ACC112 (cell line): Measurements from ENCODE around the gene TSHZ2.

Experiments used
- H2AFZ ChIP-seq: fragments of 200-600 bp; sonication (generic); one replicate; pipeline ENCODE4 v1.6.0; 2017; ENCODE audit warnings: antibody characterized with exemption, low read length; ENCODE audit not compliant: unreplicated experiment
- H3K27ac ChIP-seq: fragments of 200-600 bp; sonication (generic); 2 replicates; pipeline ENCODE4 v1.5.1; 2014; ENCODE audit warnings: low read depth, mild to moderate bottlenecking, antibody characterized with exemption, low read length, moderate library complexity
- H3K27me3 ChIP-seq: fragments of 200-600 bp; sonication (generic); 2 replicates; pipeline ENCODE4 v1.6.1; 2014; ENCODE audit warnings: mild to moderate bottlenecking, antibody characterized with exemption, low read length, moderate library complexity, mixed read lengths; ENCODE audit not compliant: insufficient read depth
- H3K36me3 ChIP-seq: fragments of 200-600 bp; sonication (generic); 2 replicates; pipeline ENCODE4 v1.6.1; 2016; ENCODE audit warnings: mild to moderate bottlenecking, antibody characterized with exemption, low read length, moderate library complexity, mixed read lengths; ENCODE audit not compliant: insufficient read depth
- H3K4me1 ChIP-seq: fragments of 200-600 bp; sonication (generic); one replicate; pipeline ENCODE4 v1.6.1; 2016; ENCODE audit warnings: low read length, mixed read lengths; ENCODE audit not compliant: insufficient read depth, unreplicated experiment, control insufficient read depth
- H3K4me3 ChIP-seq: fragments of 200-600 bp; sonication (generic); 2 replicates; pipeline ENCODE4 v1.5.1; 2014; ENCODE audit warnings: mild to moderate bottlenecking, low read depth, low read length
- H3K79me2 ChIP-seq: fragments of 200-600 bp; sonication (generic); one replicate; pipeline ENCODE4 v1.6.0; 2016; ENCODE audit warnings: low read length; ENCODE audit not compliant: control insufficient read depth, unreplicated experiment, insufficient read depth

The TSHZ2 gene

GRCh38 chr20:53045941-53046340, 73.8 kb downstream of the TSHZ2 start:
- H3K27me3 ChIP-seq: no peaks in the 10 kb centered on the region
- H3K79me2 ChIP-seq: no peaks in the 10 kb centered on the region
- H2AFZ ChIP-seq: no peak overlapping the region
- no peaks in the 10 kb centered on the region for H3K36me3 ChIP-seq
- no peak overlapping the region for H3K27ac ChIP-seq
- H3K4me1 ChIP-seq: peaks cover 9% of the 10 kb centered on the region
- H3K4me3 ChIP-seq: no peak overlapping the region

DNA sequence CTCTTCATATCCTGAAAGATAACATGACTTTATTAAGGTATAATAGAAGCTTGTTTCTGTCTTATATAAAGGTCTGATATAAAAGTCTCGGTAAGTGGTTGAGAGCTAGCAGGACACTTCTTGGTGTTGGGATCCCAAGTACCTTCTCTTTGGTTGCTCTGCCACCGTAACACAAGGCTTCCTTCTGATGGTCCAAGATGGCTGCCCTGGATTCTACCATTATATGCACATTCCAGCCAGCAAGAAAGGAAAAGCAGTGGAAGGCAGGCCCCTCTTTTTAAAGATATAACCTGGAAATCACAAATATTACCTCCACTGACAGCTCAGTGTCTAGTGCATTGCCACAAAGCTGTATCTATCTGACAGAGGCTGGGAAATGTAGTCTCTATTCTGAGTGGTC, 75.0 kb downstream of the TSHZ2 start:
- no peak overlapping the region for H3K27ac ChIP-seq
- no peaks in the 10 kb centered on the region for H3K4me1 ChIP-seq
- H2AFZ ChIP-seq: no peak overlapping the region
- H3K79me2 ChIP-seq: no peaks in the 10 kb centered on the region
- no peaks in the 10 kb centered on the region for H3K27me3 ChIP-seq
- H3K36me3 ChIP-seq: no peaks in the 10 kb centered on the region
- no peak overlapping the region for H3K4me3 ChIP-seq

- no peak overlapping the region for H3K27ac ChIP-seq
- H3K4me3 ChIP-seq: no peak overlapping the region
- no peaks in the 10 kb centered on the region for H3K27me3 ChIP-seq
- no peaks in the 10 kb centered on the region for H3K79me2 ChIP-seq
- H3K4me1 ChIP-seq: no peaks in the 10 kb centered on the region
- H2AFZ ChIP-seq: no peak overlapping the region
- no peaks in the 10 kb centered on the region for H3K36me3 ChIP-seq
These were observed 76.2 kb downstream of the TSHZ2 start for GRCh38 chr20:53048387-53048786.

DNA sequence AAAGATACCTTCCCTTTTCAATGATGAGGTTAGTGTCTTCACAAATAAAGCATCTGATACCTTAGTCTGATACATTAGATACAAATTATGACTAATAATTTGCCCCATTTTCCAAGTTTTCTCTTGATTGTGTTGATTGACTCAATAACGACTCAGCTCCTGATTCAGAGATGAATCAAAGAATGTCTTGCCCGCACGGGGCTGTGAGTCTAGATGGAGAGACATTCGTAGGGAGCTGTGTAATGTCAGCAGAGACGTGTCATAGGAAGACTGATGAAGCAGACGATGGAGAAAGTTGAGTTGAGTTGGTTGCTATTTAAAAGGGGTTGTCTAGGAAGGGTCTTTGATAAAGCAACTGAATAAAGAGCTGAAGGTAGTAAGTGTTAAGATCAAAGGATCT, 78.2 kb downstream of the TSHZ2 start:
- H3K36me3 ChIP-seq: no peaks in the 10 kb centered on the region
- no peak overlapping the region for H3K27ac ChIP-seq
- H2AFZ ChIP-seq: no peak overlapping the region
- no peaks in the 10 kb centered on the region for H3K27me3 ChIP-seq
- no peaks in the 10 kb centered on the region for H3K79me2 ChIP-seq
- H3K4me1 ChIP-seq: no peaks in the 10 kb centered on the region
- no peak overlapping the region for H3K4me3 ChIP-seq

DNA sequence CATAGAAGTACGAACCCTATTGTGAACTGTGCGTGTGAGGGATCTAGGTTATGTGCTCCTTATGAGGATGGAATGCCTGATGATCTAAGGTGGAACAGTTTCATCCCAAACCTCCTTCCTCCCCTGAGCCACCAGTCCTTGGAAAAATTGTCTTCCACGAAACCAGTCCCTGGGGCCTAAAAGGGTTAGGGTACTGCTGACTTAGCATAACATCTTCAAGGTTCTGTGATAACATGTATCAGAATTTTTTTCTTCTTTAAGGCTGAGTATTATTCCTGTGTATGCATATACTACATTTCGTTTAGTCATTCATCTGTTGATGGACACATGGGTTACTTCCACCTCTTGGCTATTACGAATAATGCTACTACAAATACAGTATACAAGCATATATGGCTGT, 80.2 kb downstream of the TSHZ2 start:
- H3K27me3 ChIP-seq: no peaks in the 10 kb centered on the region
- no peak overlapping the region for H3K4me3 ChIP-seq
- H3K4me1 ChIP-seq: no peaks in the 10 kb centered on the region
- H2AFZ ChIP-seq: no peak overlapping the region
- no peaks in the 10 kb centered on the region for H3K79me2 ChIP-seq
- H3K36me3 ChIP-seq: no peaks in the 10 kb centered on the region
- H3K27ac ChIP-seq: no peak overlapping the region

- Histone ChIP-seq H3K27ac (no peak overlapping the region), H3K4me1 (no peaks in the 10 kb centered on the region), H3K4me3 (no peak overlapping the region), H3K36me3 (no peaks in the 10 kb centered on the region), H3K79me2 (no peaks in the 10 kb centered on the region), H3K27me3 (no peaks in the 10 kb centered on the region), H2AFZ (no peak overlapping the region)
These were observed 81.4 kb downstream of the TSHZ2 start for GRCh38 chr20:53053595-53053994.

- Histone ChIP-seq H3K4me1 (no peaks in the 10 kb centered on the region), H3K27me3 (no peaks in the 10 kb centered on the region), H2AFZ (no peak overlapping the region), H3K4me3 (no peak overlapping the region), H3K27ac (no peak overlapping the region), H3K79me2 (no peaks in the 10 kb centered on the region), H3K36me3 (no peaks in the 10 kb centered on the region)
These were observed 83.4 kb downstream of the TSHZ2 start for GRCh38 chr20:53055367-53056067.

DNA sequence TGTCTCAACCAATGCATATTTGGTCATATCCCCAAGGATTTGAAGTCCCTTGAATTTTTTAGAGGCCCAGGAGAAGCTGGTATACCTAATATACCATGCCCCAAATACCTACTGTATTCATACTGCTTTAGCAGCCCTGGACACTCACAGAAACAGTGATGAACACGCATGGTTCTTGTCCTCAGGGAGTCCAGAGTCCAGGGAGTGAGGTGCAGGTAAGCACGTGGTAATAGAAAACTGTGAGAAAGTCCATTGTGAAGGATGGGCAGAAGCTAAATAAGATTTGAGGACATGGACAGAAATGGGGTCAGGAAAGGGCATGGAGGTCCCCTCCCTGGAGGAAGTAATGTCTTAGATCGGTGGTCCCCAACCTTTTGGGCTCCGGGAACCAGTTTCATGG, 85.4 kb downstream of the TSHZ2 start:
- Histone ChIP-seq H3K27ac (no peak overlapping the region), H3K4me1 (no peaks in the 10 kb centered on the region), H2AFZ (no peak overlapping the region), H3K79me2 (no peaks in the 10 kb centered on the region), H3K36me3 (no peaks in the 10 kb centered on the region), H3K4me3 (no peak overlapping the region), H3K27me3 (no peaks in the 10 kb centered on the region)

GRCh38 chr20:53059848-53060247, 87.7 kb downstream of the TSHZ2 start:
- Histone ChIP-seq H2AFZ (no peak overlapping the region), H3K4me1 (no peaks in the 10 kb centered on the region), H3K36me3 (no peaks in the 10 kb centered on the region)

DNA sequence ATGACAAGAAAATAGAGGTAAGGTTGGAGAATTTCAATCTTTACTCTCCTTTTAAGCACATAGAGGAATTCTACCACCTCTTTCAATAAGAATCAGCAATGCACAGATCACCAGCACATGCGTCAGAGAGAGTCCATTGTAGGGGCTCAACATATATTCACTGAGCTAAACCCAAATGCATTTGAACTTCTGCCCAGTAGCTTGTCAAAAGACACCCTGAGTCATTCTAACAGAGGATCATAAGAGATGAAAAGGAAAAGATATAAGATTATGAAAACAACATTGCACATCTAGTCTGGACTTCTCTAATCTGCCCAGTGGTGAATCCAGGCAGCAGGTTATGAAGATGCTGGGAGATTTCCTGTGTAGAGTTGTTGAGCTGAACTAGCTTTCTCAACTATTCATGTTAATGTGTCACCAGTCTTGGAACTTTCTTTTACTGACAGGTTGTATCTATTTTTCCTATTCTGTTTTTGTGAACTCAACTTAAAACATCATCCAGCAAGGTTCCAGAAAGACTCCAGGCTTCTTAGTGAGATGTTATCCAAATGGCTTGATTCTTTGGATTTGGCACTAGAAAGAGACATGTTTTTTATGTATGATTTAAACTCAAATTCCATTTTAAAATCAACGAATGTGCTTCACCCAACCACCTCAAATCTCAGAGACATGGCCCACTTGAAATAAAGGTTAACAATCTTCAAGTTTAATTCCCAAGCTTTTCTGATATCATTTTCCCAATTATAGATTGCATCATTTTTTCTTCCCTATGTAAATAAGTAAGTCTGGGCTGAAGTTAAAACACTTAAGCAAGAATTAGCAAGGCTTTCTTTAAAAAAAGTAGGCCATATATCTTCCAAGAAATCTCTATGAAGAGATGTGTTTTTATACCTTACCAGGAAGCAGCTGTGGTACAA, 89.3 kb downstream of the TSHZ2 start:
- H2AFZ ChIP-seq: no peak overlapping the region
- no peak overlapping the region for H3K27ac ChIP-seq
- H3K4me1 ChIP-seq: no peaks in the 10 kb centered on the region
- H3K4me3 ChIP-seq: no peak overlapping the region
- H3K27me3 ChIP-seq: no peaks in the 10 kb centered on the region
- H3K36me3 ChIP-seq: no peaks in the 10 kb centered on the region
- H3K79me2 ChIP-seq: no peaks in the 10 kb centered on the region

More at GRCh38 chr20:53059848-53060247, 87.7 kb downstream of the TSHZ2 start:
- Histone ChIP-seq H3K79me2 (no peaks in the 10 kb centered on the region), H3K27ac (no peak overlapping the region), H3K27me3 (no peaks in the 10 kb centered on the region), H3K4me3 (no peak overlapping the region)

- Histone ChIP-seq H3K27ac (no peak overlapping the region), H3K4me3 (no peak overlapping the region), H3K4me1 (no peaks in the 10 kb centered on the region), H3K79me2 (no peaks in the 10 kb centered on the region), H3K27me3 (no peaks in the 10 kb centered on the region), H2AFZ (no peak overlapping the region), H3K36me3 (no peaks in the 10 kb centered on the region)
These were observed 92.8 kb downstream of the TSHZ2 start for GRCh38 chr20:53064935-53065334.
